ENCODE data around the gene PTGR1.
"Not testable (repeated sequence)": the region's sequence is repeated elsewhere in the genome, so short reads cannot be mapped to it uniquely, and the experiment has no call there.

Gene PTGR1

GRCh38 chr9:111586378-111586777 lies 13.1 kb downstream of the PTGR1 start:
- TF ChIP-seq CTCF (IDR thresholded peaks at IDR 0.05; ENCODE audit: control extremely low read depth, extremely low read depth, low read depth, missing control alignments) = no peak
- DNase-seq (ENCODE audit: extremely low spot score) = no peak
- ChIA-PET CTCF (no interaction called here), POLR2A (no interaction called here)

- DNase-seq (ENCODE audit: extremely low spot score) = no peak
- ChIA-PET POLR2A (no interaction called here), CTCF (interaction anchor here (0.9 to 1.6 kb wide), 4 partner anchors 10 to 38 kb away, joined by 3 to 4 read pairs (median 3); no protein-coding TSS in a partner anchor)
- TF ChIP-seq CTCF (IDR thresholded peaks at IDR 0.05; ENCODE audit: control extremely low read depth, extremely low read depth, low read depth, missing control alignments) = no peak
These were observed 16.6 kb downstream of the PTGR1 start for GRCh38 chr9:111582888-111583287.

- ChIA-PET CTCF (interaction anchor here (1.0 kb wide), 1 partner anchor 21 kb away, joined by 3 read pairs; no protein-coding TSS in a partner anchor), POLR2A (no interaction called here)
- DNase-seq (ENCODE audit: extremely low spot score) = no peak
- TF ChIP-seq CTCF (IDR thresholded peaks at IDR 0.05; ENCODE audit: control extremely low read depth, extremely low read depth, low read depth, missing control alignments) = no peak
These were observed 26.4 kb downstream of the PTGR1 start for GRCh38 chr9:111572950-111573604.

GRCh38 chr9:111568127-111568526 lies 31.3 kb downstream of the PTGR1 start:
- POLR2A ChIA-PET; DNase-seq (ENCODE audit: extremely low spot score); CTCF ChIA-PET: not testable (repeated sequence)

- POLR2A ChIA-PET = no interaction called here
- CTCF ChIA-PET = interaction anchor here (0.7 to 1.9 kb wide), 3 partner anchors 10 to 17 kb away, joined by 3 to 4 read pairs (median 4); no protein-coding TSS in a partner anchor
- TF ChIP-seq CTCF (IDR thresholded peaks at IDR 0.05; ENCODE audit: control extremely low read depth, extremely low read depth, low read depth, missing control alignments) = no peak
These were observed 33.2 kb downstream of the PTGR1 start for GRCh38 chr9:111566234-111566633.

GRCh38 chr9:111561165-111561719 lies 38.2 kb downstream of the PTGR1 start:
- ChIA-PET CTCF (interaction anchor here (1.0 kb wide), 2 partner anchors 9 to 150 kb away, joined by 3 to 4 read pairs; no protein-coding TSS in a partner anchor), POLR2A (no interaction called here)
- DNase-seq (ENCODE audit: extremely low spot score) = no peak
- no peak for TF ChIP-seq CTCF (IDR thresholded peaks at IDR 0.05; ENCODE audit: control extremely low read depth, extremely low read depth, low read depth, missing control alignments)

More at GRCh38 chr9:111566234-111566633, 33.2 kb downstream of the PTGR1 start:
- DNase-seq (ENCODE audit: extremely low spot score) = no peak

GRCh38 chr9:111559000-111559610 lies 40.3 kb downstream of the PTGR1 start:
- TF ChIP-seq CTCF (IDR thresholded peaks at IDR 0.05; ENCODE audit: control extremely low read depth, extremely low read depth, low read depth, missing control alignments) = no peak
- no peak for DNase-seq (ENCODE audit: extremely low spot score)
- ChIA-PET CTCF (no interaction called here), POLR2A (no interaction called here)

GRCh38 chr9:111555425-111555824 lies 44.0 kb downstream of the PTGR1 start:
- CTCF ChIA-PET; POLR2A ChIA-PET; DNase-seq (ENCODE audit: extremely low spot score): not testable (repeated sequence)
